ENCODE measurements around the gene PROZ. TPM values are rescaled to one million over a fixed set of nuclear protein-coding genes. Genes with fewer than 3 reads are reported as not detected.

The PROZ gene
- total and polyA plus RNA-seq, 9 of the 15 experiments (the other 6 are each of a cell fraction or from before 2014, with no cell fraction given): not detected

DNA sequence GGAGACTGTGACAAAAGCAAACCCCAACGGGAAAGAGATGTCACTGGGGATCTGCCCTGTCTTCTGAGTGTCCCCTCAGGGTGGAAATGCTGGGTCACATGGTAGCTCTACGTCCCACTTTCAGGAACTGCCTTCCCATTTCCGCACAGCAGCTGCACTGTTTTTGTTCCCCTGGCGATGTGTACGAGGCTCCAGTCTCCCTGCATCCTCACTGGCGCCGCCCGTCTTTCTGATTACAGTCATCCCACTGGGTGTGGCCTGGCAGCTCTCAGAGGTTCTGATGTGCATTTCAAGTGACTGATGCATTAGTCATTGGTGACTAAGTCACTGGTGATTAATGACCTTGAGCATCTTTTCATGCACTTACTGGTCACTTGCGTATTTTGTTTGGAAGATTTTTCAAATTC is 28.8 kb downstream of the PROZ start (continued):
- TF ChIP-seq, protein P1, sequence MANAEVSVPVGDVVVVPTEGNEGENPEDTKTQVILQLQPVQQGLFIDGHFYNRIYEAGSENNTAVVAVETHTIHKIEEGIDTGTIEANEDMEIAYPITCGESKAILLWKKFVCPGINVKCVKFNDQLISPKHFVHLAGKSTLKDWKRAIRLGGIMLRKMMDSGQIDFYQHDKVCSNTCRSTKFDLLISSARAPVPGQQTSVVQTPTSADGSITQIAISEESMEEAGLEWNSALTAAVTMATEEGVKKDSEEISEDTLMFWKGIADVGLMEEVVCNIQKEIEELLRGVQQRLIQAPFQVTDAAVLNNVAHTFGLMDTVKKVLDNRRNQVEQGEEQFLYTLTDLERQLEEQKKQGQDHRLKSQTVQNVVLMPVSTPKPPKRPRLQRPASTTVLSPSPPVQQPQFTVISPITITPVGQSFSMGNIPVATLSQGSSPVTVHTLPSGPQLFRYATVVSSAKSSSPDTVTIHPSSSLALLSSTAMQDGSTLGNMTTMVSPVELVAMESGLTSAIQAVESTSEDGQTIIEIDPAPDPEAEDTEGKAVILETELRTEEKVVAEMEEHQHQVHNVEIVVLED (CRISPR knock-in tag; IDR thresholded peaks at IDR 0.05): no peak
- TF ChIP-seq ZNF197 (CRISPR knock-in tag; IDR thresholded peaks at IDR 0.05; ENCODE audit: low read depth): no peak
- no peak for TF ChIP-seq HNRNPUL1 (IDR thresholded peaks at IDR 0.05; ENCODE audit: low read length)
- no peak for TF ChIP-seq PHF20 (IDR thresholded peaks at IDR 0.05; ENCODE audit: partially characterized antibody)
- no peak for TF ChIP-seq SP2 (IDR thresholded peaks at IDR 0.05; ENCODE audit: extremely low read depth, low read depth, low read length, poor library complexity, severe bottlenecking)
- no peak for TF ChIP-seq MYC (IDR thresholded peaks at IDR 0.05; ENCODE audit: low read depth, low read length)
- TF ChIP-seq MYC (CRISPR knock-in tag; IDR thresholded peaks at IDR 0.05; ENCODE audit: borderline replicate concordance, low read depth): no peak
- no peak for TF ChIP-seq ZNF143 (CRISPR knock-in tag; IDR thresholded peaks at IDR 0.05)
- no peak for TF ChIP-seq BRD4 (IDR thresholded peaks at IDR 0.05)
- TF ChIP-seq LCOR (CRISPR knock-in tag; IDR thresholded peaks at IDR 0.05): no peak
- no peak for TF ChIP-seq HDAC3 (IDR thresholded peaks at IDR 0.05; ENCODE audit: borderline replicate concordance, partially characterized antibody)
- no peak for TF ChIP-seq CTCFL (IDR thresholded peaks at IDR 0.05; ENCODE audit: borderline replicate concordance, insufficient read depth, low read depth, low read length, poor library complexity, severe bottlenecking)
- no peak for TF ChIP-seq MCM2 (IDR thresholded peaks at IDR 0.05; ENCODE audit: low read depth)
- no peak for TF ChIP-seq MIER1 (IDR thresholded peaks at IDR 0.05; ENCODE audit: low read depth)
- TF ChIP-seq CLOCK (CRISPR knock-in tag; IDR thresholded peaks at IDR 0.05; ENCODE audit: borderline replicate concordance): no peak
- no peak for TF ChIP-seq PCBP1 (IDR thresholded peaks at IDR 0.05; ENCODE audit: low read depth, low read length, poor library complexity, severe bottlenecking)
- TF ChIP-seq, protein P2, sequence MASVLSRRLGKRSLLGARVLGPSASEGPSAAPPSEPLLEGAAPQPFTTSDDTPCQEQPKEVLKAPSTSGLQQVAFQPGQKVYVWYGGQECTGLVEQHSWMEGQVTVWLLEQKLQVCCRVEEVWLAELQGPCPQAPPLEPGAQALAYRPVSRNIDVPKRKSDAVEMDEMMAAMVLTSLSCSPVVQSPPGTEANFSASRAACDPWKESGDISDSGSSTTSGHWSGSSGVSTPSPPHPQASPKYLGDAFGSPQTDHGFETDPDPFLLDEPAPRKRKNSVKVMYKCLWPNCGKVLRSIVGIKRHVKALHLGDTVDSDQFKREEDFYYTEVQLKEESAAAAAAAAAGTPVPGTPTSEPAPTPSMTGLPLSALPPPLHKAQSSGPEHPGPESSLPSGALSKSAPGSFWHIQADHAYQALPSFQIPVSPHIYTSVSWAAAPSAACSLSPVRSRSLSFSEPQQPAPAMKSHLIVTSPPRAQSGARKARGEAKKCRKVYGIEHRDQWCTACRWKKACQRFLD (CRISPR knock-in tag; IDR thresholded peaks at IDR 0.05): no peak
- TF ChIP-seq SNRNP70 (optimal IDR thresholded peaks at IDR 0.05; ENCODE audit: low read depth, low read length): no peak
- no peak for TF ChIP-seq STAT5A (IDR thresholded peaks at IDR 0.05; ENCODE audit: borderline replicate concordance, low read length)
- no peak for TF ChIP-seq MAFK (IDR thresholded peaks at IDR 0.05; ENCODE audit: low read length)
- no peak for TF ChIP-seq ETV1 (tag; conservative IDR thresholded peaks at IDR 0.05; ENCODE audit: low read depth)
- TF ChIP-seq MEF2A (IDR thresholded peaks at IDR 0.05; ENCODE audit: control insufficient read depth, low read depth, low read length): no peak

Measured in K562 (cell line).